CD14-positive monocyte (primary cell): ENCODE data around the gene FGGY. TPM values are rescaled to one million over a fixed set of nuclear protein-coding genes. Genes with fewer than 3 reads are reported as not detected.

Experiments used
- DNase-seq, 3 donors: peaks; one replicate each; pipeline ENCODE4 v3.0.0-alpha.2; 2011 to 2022
- H2AFZ ChIP-seq: 2 replicates; pipeline ENCODE4 v1.6.0; 2012; ENCODE audit warnings: mild to moderate bottlenecking, low read depth, low read length, inconsistent platforms; ENCODE audit not compliant: insufficient read depth, poor library complexity, severe bottlenecking
- H3K27ac ChIP-seq, 2 donors: 1 replicate in 1 of 2; 2 replicates in 1 of 2; pipeline ENCODE4 v1.5.1; 2012 to 2013; ENCODE audit warnings: low read length in 2 of 2, control low read depth in 1 of 2, inconsistent platforms in 1 of 2, low read depth in 1 of 2, mild to moderate bottlenecking in 1 of 2
- H3K27me3 ChIP-seq, 2 donors: one replicate each; pipeline versions ENCODE4 v1.6.0 to v1.6.1; 2011 to 2013; ENCODE audit warnings: low read length in 2 of 2; ENCODE audit not compliant: control insufficient read depth in 2 of 2, insufficient read depth in 2 of 2
- H3K36me3 ChIP-seq, 2 donors: replicated peaks in 1 of 2; 1 replicate in 1 of 2; 2 replicates in 1 of 2; pipeline versions ENCODE4 v1.5.1 to v1.6.1; 2012 to 2013; ENCODE audit warnings: low read length in 2 of 2, control low read depth in 1 of 2, inconsistent platforms in 1 of 2, mild to moderate bottlenecking in 1 of 2; ENCODE audit not compliant: insufficient read depth in 2 of 2, control insufficient read depth in 1 of 2
- H3K4me1 ChIP-seq, 2 donors: 1 replicate in 1 of 2; 2 replicates in 1 of 2; pipeline versions ENCODE4 v1.5.1 to v1.6.1; 2012 to 2013; ENCODE audit warnings: low read length in 2 of 2, control low read depth in 1 of 2, inconsistent platforms in 1 of 2, mild to moderate bottlenecking in 1 of 2, moderate library complexity in 1 of 2; ENCODE audit not compliant: insufficient read depth in 2 of 2, control insufficient read depth in 1 of 2
- H3K4me2 ChIP-seq: replicated peaks from 2 replicates; pipeline ENCODE3; 2012; ENCODE audit warnings: low read length, moderate library complexity, mild to moderate bottlenecking; ENCODE audit not compliant: poor library complexity, severe bottlenecking; ENCODE audit errors: extremely low read depth
- H3K4me3 ChIP-seq, 3 experiments: fragments of 200-600 bp in 1 of 3; sonication (generic) in 1 of 3; replicated peaks in 1 of 3; 1 replicate in 2 of 3; 2 replicates in 1 of 3; pipeline ENCODE4 v1.5.1; 2011 to 2013; ENCODE audit warnings: low read length in 3 of 3, mild to moderate bottlenecking in 3 of 3, control low read depth in 2 of 3, low read depth in 2 of 3, inconsistent platforms in 1 of 3, moderate library complexity in 1 of 3
- H3K79me2 ChIP-seq: 2 replicates; pipeline ENCODE4 v1.6.0; 2012; ENCODE audit warnings: mild to moderate bottlenecking, control low read depth, inconsistent platforms, low read length, moderate library complexity; ENCODE audit not compliant: insufficient read depth
- H3K9ac ChIP-seq: 2 replicates; pipeline ENCODE4 v1.6.0; 2017; ENCODE audit warnings: low read length, mild to moderate bottlenecking; ENCODE audit not compliant: insufficient read depth, poor library complexity, severe bottlenecking
- H3K9me3 ChIP-seq, 2 donors: replicated peaks in 1 of 2; 1 replicate in 1 of 2; 2 replicates in 1 of 2; pipeline versions ENCODE4 v1.5.1 to v1.6.1; 2012 to 2013; ENCODE audit warnings: low read length in 2 of 2, control low read depth in 1 of 2; ENCODE audit not compliant: control insufficient read depth in 1 of 2, insufficient read depth in 1 of 2
- H4K20me1 ChIP-seq: 2 replicates; pipeline ENCODE4 v1.6.0; 2012; ENCODE audit warnings: mild to moderate bottlenecking, low read length, control low read depth, moderate library complexity; ENCODE audit not compliant: insufficient read depth
- H3K27ac Mint-ChIP-seq, 7 donors: one replicate each; pipeline ENCODE4 v1.8.0; 2020; ENCODE audit warnings: mild to moderate bottlenecking in 7 of 7, mixed read lengths in 7 of 7, moderate library complexity in 6 of 7, inconsistent platforms in 2 of 7
- H3K27me3 Mint-ChIP-seq, 3 donors: one replicate each; pipeline ENCODE4 v1.8.0; 2021 to 2022; ENCODE audit warnings: low read depth in 3 of 3, mild to moderate bottlenecking in 3 of 3, mixed read lengths in 3 of 3, moderate library complexity in 3 of 3, inconsistent platforms in 1 of 3
- H3K36me3 Mint-ChIP-seq, 2 donors: one replicate each; pipeline ENCODE4 v1.8.0; 2020; ENCODE audit warnings: mixed read lengths in 2 of 2, inconsistent platforms in 1 of 2, mild to moderate bottlenecking in 1 of 2
- H3K4me1 Mint-ChIP-seq: one replicate; pipeline ENCODE4 v1.8.0; 2020; ENCODE audit warnings: mild to moderate bottlenecking, mixed read lengths
- H3K4me3 Mint-ChIP-seq, 2 donors: one replicate each; pipeline ENCODE4 v1.8.0; 2020; ENCODE audit warnings: mild to moderate bottlenecking in 2 of 2, mixed read lengths in 2 of 2, moderate library complexity in 1 of 2
- H3K9me3 Mint-ChIP-seq, 7 donors: one replicate each; pipeline ENCODE4 v1.8.0; 2020 to 2022; ENCODE audit warnings: mixed read lengths in 7 of 7, mild to moderate bottlenecking in 6 of 7, moderate library complexity in 6 of 7, inconsistent platforms in 2 of 7
- intact Hi-C, 2 donors: fragments of 100-400 bp; cut with micrococcal nuclease; formaldehyde crosslinking; loops; one replicate each; pipeline versions ENCODE4 v1.15.0 to v1.15.1; 2023
- polyA plus RNA-seq, 3 donors: library from polyadenylated mRNA; depleted of rRNA in 1 of 3; unstranded in 2 of 3; stranded (reverse) in 1 of 3; fragments of 300-500 nt in 2 of 3; fragments of >200 nt in 1 of 3; fragmentation: Illumina TruSeq in 2 of 3; gene quantifications; 1 replicate in 2 of 3; 2 replicates in 1 of 3; pipeline ENCODE4 v1.2.3, GENCODE V29; 2012 to 2021
- small RNA-seq: library from RNA; depleted of rRNA; stranded (forward); fragments of <200 nt; gene quantifications from one replicate; pipeline ENCODE3, GENCODE V24; 2012; ENCODE audit warnings: low read depth; ENCODE audit not compliant: insufficient read length
- TF ChIP-seq, protein P1 (sequence below): fragments of 200-600 bp; IDR thresholded peaks from one replicate; pipeline ENCODE4 v1.8.0; 2022; ENCODE audit warnings: antibody characterized with exemption, mild to moderate bottlenecking

The FGGY gene
- polyA plus RNA-seq, 3 donors, result 2.3 to 4.3 (median 2.9) TPM

GRCh38 chr1:59804301-59804700 lies 507.4 kb downstream of the FGGY start:
- no peak overlapping the region for H3K4me3 Mint-ChIP-seq
- Histone ChIP-seq H3K9ac (no peak overlapping the region), H4K20me1 (no peaks in the 10 kb centered on the region), H3K27me3 (no peaks in the 10 kb centered on the region), H3K27ac (no peak overlapping the region), H3K4me1 (no peaks in the 10 kb centered on the region), H3K4me2 (no peak overlapping the region), H3K36me3 (no peaks in the 10 kb centered on the region), H3K79me2 (no peaks in the 10 kb centered on the region), H2AFZ (no peak overlapping the region), H3K9me3 (no peaks in the 10 kb centered on the region), H3K4me3 (no peak overlapping the region)
- peaks cover 0 to 6% (median 3%) of the 10 kb centered on the region in 7 donors for H3K9me3 Mint-ChIP-seq
- no peak for DNase-seq
- intact Hi-C loops, result no loop called here
- TF ChIP-seq, protein P1, sequence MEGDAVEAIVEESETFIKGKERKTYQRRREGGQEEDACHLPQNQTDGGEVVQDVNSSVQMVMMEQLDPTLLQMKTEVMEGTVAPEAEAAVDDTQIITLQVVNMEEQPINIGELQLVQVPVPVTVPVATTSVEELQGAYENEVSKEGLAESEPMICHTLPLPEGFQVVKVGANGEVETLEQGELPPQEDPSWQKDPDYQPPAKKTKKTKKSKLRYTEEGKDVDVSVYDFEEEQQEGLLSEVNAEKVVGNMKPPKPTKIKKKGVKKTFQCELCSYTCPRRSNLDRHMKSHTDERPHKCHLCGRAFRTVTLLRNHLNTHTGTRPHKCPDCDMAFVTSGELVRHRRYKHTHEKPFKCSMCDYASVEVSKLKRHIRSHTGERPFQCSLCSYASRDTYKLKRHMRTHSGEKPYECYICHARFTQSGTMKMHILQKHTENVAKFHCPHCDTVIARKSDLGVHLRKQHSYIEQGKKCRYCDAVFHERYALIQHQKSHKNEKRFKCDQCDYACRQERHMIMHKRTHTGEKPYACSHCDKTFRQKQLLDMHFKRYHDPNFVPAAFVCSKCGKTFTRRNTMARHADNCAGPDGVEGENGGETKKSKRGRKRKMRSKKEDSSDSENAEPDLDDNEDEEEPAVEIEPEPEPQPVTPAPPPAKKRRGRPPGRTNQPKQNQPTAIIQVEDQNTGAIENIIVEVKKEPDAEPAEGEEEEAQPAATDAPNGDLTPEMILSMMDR, result no peak
- no peak overlapping the region for H3K27ac Mint-ChIP-seq
- no peaks in the 10 kb centered on the region for H3K36me3 Mint-ChIP-seq
- peaks cover 2% of the 10 kb centered on the region for H3K4me1 Mint-ChIP-seq
- H3K27me3 Mint-ChIP-seq, result peaks cover 0 to 2% (median 1%) of the 10 kb centered on the region in 3 donors

DNA sequence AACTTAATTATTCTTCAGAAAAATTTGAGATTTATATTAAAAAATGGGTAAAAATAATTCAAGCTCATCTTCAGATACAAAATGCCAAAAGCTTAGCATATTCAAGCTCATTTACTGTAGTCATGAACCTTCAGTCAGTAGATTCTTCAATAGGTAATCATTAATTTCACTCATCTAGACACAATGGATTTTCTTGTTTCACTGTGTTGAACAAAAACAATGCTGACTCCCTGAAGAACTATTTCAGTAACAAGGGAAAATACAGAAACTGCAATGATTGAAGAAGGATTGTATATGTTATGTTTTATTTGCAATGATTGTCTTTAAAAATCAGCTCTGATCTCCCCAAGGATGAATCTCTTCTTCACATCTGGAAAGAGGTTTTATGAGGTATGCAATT lies 508.7 kb downstream of the FGGY start:
- Mint-ChIP-seq H3K4me3 (no peak overlapping the region), H3K27me3 (peaks cover 0 to 6% (median 0%) of the 10 kb centered on the region in 3 donors), H3K9me3 (peaks cover 0 to 4% (median 3%) of the 10 kb centered on the region in 7 donors), H3K27ac (no peak overlapping the region), H3K36me3 (no peaks in the 10 kb centered on the region), H3K4me1 (peaks cover 2% of the 10 kb centered on the region)
- intact Hi-C loops, result no loop called here
- no peak overlapping the region for H3K27ac ChIP-seq
- no peak overlapping the region for H3K4me3 ChIP-seq
- no peaks in the 10 kb centered on the region for H3K9me3 ChIP-seq
- H2AFZ ChIP-seq, result no peak overlapping the region
- peaks cover 0 to 3% of the 10 kb centered on the region in 2 donors for H3K27me3 ChIP-seq
- no peak overlapping the region for H3K4me2 ChIP-seq
- no peaks in the 10 kb centered on the region for H3K4me1 ChIP-seq
- H4K20me1 ChIP-seq, result no peaks in the 10 kb centered on the region
- TF ChIP-seq, protein P1, result no peak
- H3K9ac ChIP-seq, result no peak overlapping the region
- DNase-seq, result no peak
- no peaks in the 10 kb centered on the region for H3K36me3 ChIP-seq
- H3K79me2 ChIP-seq, result no peaks in the 10 kb centered on the region

Small RNA genes lying within 50 kb of the gene (small RNA-seq; reads per million reads assigned to genes)
- not detected for gene MIR4711
